ENCODE data around the gene ASCC1.

ASCC1 gene

DNA sequence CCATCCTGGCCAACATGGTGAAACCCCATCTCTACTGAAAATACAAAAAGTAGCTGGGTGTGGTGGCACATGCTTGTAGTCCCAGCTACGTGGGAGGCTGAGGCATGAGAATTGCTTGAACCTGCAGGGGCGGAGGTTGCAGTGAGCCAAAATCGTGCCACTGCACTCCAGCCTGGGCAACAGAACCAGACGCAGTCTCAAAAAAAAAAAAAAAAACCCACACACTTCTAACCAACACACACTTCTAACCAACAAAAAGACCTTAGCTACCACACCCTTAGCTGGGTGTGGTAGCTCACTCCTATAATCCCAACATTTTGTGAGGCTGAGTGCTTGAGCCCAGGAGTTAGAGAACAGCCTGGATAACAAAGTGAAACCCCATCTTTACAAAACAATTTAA lies 93.9 kb downstream of the ASCC1 start:
- H3K4me3 ChIP-seq (replicated peaks; ENCODE audit: low read depth, low read length): no peak overlapping the region
- TF ChIP-seq, protein P1, sequence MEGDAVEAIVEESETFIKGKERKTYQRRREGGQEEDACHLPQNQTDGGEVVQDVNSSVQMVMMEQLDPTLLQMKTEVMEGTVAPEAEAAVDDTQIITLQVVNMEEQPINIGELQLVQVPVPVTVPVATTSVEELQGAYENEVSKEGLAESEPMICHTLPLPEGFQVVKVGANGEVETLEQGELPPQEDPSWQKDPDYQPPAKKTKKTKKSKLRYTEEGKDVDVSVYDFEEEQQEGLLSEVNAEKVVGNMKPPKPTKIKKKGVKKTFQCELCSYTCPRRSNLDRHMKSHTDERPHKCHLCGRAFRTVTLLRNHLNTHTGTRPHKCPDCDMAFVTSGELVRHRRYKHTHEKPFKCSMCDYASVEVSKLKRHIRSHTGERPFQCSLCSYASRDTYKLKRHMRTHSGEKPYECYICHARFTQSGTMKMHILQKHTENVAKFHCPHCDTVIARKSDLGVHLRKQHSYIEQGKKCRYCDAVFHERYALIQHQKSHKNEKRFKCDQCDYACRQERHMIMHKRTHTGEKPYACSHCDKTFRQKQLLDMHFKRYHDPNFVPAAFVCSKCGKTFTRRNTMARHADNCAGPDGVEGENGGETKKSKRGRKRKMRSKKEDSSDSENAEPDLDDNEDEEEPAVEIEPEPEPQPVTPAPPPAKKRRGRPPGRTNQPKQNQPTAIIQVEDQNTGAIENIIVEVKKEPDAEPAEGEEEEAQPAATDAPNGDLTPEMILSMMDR (IDR thresholded peaks at IDR 0.05; ENCODE audit: low read depth, low read length, missing control alignments): no peak
- DNase-seq (ENCODE audit: extremely low read depth, low read depth): no peak

DNA sequence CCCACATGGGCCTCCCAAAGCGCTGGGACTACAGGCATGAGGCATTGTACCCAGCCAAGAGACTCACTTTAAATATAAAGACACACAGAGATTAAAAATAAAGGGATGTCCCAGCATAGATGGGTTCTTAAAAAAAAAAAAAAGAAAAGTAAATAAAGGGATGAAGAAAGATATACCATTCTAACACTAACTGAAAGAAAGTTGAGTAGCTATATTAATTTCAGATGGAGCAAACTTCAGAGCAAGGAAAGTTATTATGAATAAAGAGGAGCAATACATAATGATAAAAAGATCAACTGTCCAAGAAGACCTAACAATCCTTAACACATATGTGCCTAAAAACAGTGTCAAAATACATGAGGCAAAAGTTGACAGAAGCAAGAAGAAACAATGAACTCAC lies 94.7 kb downstream of the ASCC1 start:
- TF ChIP-seq, protein P1 (IDR thresholded peaks at IDR 0.05; ENCODE audit: low read depth, low read length, missing control alignments): no peak
- H3K4me3 ChIP-seq (replicated peaks; ENCODE audit: low read depth, low read length): no peak overlapping the region
- no peak for DNase-seq (ENCODE audit: extremely low read depth, low read depth)

DNA sequence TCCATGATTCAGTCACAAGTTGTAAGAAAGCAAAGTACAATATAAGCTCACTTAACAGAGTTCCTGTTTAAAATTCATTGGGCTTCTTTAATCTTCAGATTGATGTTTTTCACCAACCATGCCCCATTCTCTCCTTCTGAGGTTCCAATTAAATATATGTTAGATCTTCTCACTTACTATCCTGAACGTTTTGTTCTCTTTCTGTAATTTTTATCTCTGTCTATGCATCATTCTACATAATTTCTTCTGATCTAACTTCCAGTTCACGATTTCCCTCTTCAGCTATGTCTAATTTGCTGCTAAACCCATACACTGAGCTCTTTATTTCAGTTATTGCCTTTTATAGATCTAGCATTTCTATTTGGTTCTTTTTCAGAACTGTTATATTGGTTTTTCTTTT lies 99.7 kb downstream of the ASCC1 start:
- no peak overlapping the region for H3K4me3 ChIP-seq (replicated peaks; ENCODE audit: low read depth, low read length)
- DNase-seq (ENCODE audit: extremely low read depth, low read depth): no peak
- TF ChIP-seq, protein P1 (IDR thresholded peaks at IDR 0.05; ENCODE audit: low read depth, low read length, missing control alignments): no peak

DNA sequence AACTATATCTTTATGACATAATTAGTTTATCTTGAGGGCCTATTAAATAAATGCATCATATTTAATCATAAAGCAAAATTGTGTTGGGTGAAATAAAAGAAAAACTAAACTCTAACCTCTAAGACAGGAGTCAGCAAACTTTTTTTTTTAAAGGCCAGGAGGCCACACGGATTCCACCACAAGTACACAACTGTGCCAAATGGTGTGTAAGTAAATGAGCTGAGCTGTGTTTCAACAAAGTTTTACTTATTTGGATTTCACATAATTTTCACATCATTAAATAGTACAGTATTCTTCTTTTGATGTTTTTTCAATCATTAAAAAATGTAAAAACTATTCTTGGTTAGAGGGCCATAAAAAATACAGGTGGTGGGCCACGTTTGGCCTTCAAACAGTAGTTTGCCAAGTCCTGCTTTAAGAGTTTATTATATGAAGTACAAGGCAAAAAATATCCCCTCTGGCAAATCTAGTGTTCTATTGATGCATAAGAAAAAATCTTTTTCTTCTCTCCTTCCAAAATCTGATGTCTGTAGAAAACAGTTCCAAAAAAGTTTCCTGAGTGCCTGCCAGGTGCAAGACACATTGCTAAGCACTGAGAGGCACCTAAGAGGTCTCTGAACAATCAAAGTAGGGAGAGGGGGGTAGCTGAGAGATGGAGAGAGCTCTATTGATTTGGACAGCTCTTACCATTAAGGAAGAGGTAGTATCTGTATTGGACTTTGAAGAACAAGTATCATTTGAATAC lies 101.2 kb downstream of the ASCC1 start:
- no peak for DNase-seq (ENCODE audit: extremely low read depth, low read depth)
- no peak overlapping the region for H3K4me3 ChIP-seq (replicated peaks; ENCODE audit: low read depth, low read length)
- TF ChIP-seq, protein P1 (IDR thresholded peaks at IDR 0.05; ENCODE audit: low read depth, low read length, missing control alignments): no peak

DNA sequence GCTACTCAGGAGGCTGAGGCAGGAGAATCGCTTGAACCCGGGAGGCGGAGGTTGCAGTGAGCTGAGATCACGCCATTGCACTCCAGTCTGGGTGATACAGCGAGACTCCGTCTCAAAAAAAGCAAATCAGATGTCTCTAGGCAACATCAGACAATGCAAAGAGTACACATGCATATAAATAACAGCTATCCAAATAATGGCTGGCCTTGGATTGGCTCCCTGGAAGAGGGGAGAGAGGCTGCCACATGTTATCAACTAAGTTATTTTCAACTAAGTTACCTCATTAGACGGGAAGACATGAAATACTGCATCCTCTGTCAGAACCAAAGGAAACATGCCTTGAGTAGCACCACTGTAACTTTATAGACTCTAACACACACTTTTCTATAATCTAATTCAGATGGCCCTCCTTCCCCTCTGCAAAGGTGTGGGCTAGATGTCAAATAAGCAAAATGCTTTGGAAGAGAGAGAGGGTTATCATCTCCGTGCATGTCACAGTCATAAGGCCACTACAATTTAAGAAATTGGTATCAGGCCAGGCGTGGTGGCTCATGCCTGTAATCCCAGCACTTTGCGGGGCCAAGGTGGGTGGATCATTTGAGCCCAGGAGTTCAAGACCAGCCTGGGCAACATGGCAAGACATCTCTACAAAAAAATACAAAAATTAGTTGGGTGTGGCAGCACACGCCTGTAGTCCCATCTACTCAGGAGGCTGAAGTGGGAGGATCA lies 105.2 kb downstream of the ASCC1 start:
- no peak overlapping the region for H3K4me3 ChIP-seq (replicated peaks; ENCODE audit: low read depth, low read length)
- TF ChIP-seq, protein P1 (IDR thresholded peaks at IDR 0.05; ENCODE audit: low read depth, low read length, missing control alignments): no peak
- no peak for DNase-seq (ENCODE audit: extremely low read depth, low read depth)

DNA sequence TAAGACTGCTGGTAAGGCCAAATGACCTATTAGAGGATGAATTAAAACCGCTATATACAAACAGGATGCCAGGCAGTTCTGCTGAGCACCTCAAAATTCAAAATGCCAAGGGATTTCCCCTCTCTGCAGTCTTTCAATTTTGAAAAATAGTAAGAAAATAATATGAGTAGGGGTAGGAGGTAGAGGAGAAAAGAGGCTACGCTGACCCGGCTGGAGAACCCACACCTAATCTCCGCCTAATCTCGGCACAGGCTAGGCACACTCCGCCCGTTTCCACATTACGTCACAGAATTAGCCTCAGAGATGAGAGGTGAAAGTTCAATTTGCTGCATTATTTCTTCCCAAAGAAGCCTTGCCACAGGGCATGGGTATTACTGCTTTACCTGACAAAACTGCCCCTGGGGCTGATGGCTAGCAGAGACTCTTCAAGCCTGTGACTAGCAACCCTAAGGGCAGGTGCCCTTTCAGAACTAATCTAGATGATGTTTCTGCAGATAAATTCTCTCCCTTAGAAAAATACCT lies 106.4 kb downstream of the ASCC1 start:
- TF ChIP-seq, protein P1 (IDR thresholded peaks at IDR 0.05; ENCODE audit: low read depth, low read length, missing control alignments): no peak
- no peak overlapping the region for H3K4me3 ChIP-seq (replicated peaks; ENCODE audit: low read depth, low read length)
- DNase-seq (ENCODE audit: extremely low read depth, low read depth): no peak
